HG03342 (cell line): Measurements from ENCODE around the gene NR4A1.

Source experiments
- ATAC-seq: cut with Tn5 transposase; IDR thresholded peaks from one replicate; pipeline ENCODE4 v1.9.1; 2021; ENCODE audit warnings: mild to moderate bottlenecking, moderate library complexity; ENCODE audit not compliant: unreplicated experiment

The NR4A1 gene

GRCh38 chr12:52038447-52038846 is 12.8 kb upstream of the NR4A1 start:
- ATAC-seq = no peak

GRCh38 chr12:52041035-52041434 is 10.2 kb upstream of the NR4A1 start:
- ATAC-seq = no peak

- ATAC-seq = no peak
These were observed 9.5 kb upstream of the NR4A1 start for GRCh38 chr12:52041695-52042123.

- ATAC-seq = no peak
These were observed 8.4 kb upstream of the NR4A1 start for GRCh38 chr12:52042706-52043385.

- no peak for ATAC-seq
These were observed 7.6 kb upstream of the NR4A1 start for GRCh38 chr12:52043386-52044212.

GRCh38 chr12:52044292-52044983 is 6.8 kb upstream of the NR4A1 start:
- no peak for ATAC-seq

GRCh38 chr12:52045794-52046199 is 5.4 kb upstream of the NR4A1 start:
- no peak for ATAC-seq

- no peak for ATAC-seq
These were observed 4.4 kb upstream of the NR4A1 start for GRCh38 chr12:52046859-52047258.

GRCh38 chr12:52049286-52049685 is 2.0 kb upstream of the NR4A1 start:
- no peak for ATAC-seq

- ATAC-seq = no peak
These were observed 1.6 kb upstream of the NR4A1 start for GRCh38 chr12:52049688-52050087.

- ATAC-seq = no peak
These were observed 1.0 kb upstream of the NR4A1 start for GRCh38 chr12:52050116-52050757.

GRCh38 chr12:52052468-52053186 is 1.4 kb downstream of the NR4A1 start:
- ATAC-seq = no peak

GRCh38 chr12:52053536-52054209 is 2.4 kb downstream of the NR4A1 start:
- ATAC-seq = no peak

GRCh38 chr12:52054231-52054832 is 3.1 kb downstream of the NR4A1 start:
- ATAC-seq = no peak

GRCh38 chr12:52054833-52055730 is 3.8 kb downstream of the NR4A1 start:
- no peak for ATAC-seq

GRCh38 chr12:52055731-52056711 is 4.8 kb downstream of the NR4A1 start:
- ATAC-seq = no peak
